SK-N-SH treated with all-trans-retinoic acid at 6 μM for 48 hours (cell line): Measurements from ENCODE around the gene CTDSP2.

Experiments used
- CSDC2 ChIP-seq: fragments of 250-450 bp; sonication (Bioruptor Pico); IDR thresholded peaks from 2 replicates; pipeline ENCODE4 v1.5.0; 2020; ENCODE audit warnings: mild to moderate bottlenecking, moderate library complexity
- GLIS3 ChIP-seq: fragments of 250-450 bp; sonication (Bioruptor Pico); IDR thresholded peaks from 2 replicates; pipeline ENCODE4 v1.5.0; 2020; ENCODE audit warnings: mild to moderate bottlenecking, moderate library complexity
- ISL1 ChIP-seq: fragments of 250-450 bp; sonication (Bioruptor Pico); IDR thresholded peaks from 2 replicates; pipeline ENCODE4 v2.1.2; 2022; ENCODE audit warnings: mild to moderate bottlenecking, moderate library complexity
- PATZ1 ChIP-seq: fragments of 250-450 bp; sonication (Bioruptor Pico); IDR thresholded peaks from 2 replicates; pipeline ENCODE4 v1.8.0; 2020; ENCODE audit warnings: mild to moderate bottlenecking, moderate library complexity, borderline replicate concordance
- POU6F1 ChIP-seq: fragments of 250-450 bp; sonication (Bioruptor Pico); IDR thresholded peaks from 2 replicates; pipeline ENCODE4 v1.8.0; 2021; ENCODE audit warnings: low read depth, mild to moderate bottlenecking, moderate library complexity, borderline replicate concordance
- TCF4 ChIP-seq: fragments of 250-450 bp; sonication (Bioruptor Pico); IDR thresholded peaks from 2 replicates; pipeline ENCODE4 v1.8.0; 2021; ENCODE audit warnings: mild to moderate bottlenecking, moderate library complexity, borderline replicate concordance
- ZFP30 ChIP-seq: fragments of 450-650 bp; formaldehyde crosslinking; IDR thresholded peaks from 2 replicates; pipeline ENCODE4 v1.5.0; 2022; ENCODE audit warnings: mild to moderate bottlenecking, moderate library complexity
- ZNF8 ChIP-seq: fragments of 450-650 bp; formaldehyde crosslinking; IDR thresholded peaks from 2 replicates; pipeline ENCODE4 v1.5.0; 2020; ENCODE audit warnings: mild to moderate bottlenecking, moderate library complexity

GRCh38 chr12:57872362-57872761 lies 25.8 kb upstream of the CTDSP2 start:
- TF ChIP-seq GLIS3 (CRISPR knock-in tag) (no peak), TCF4 (CRISPR knock-in tag) (no peak), ISL1 (no peak), PATZ1 (CRISPR knock-in tag) (no peak), ZNF8 (CRISPR knock-in tag) (no peak), POU6F1 (CRISPR knock-in tag) (no peak), CSDC2 (CRISPR knock-in tag) (no peak), ZFP30 (CRISPR knock-in tag) (no peak)
